Spleen (tissue), 11 donors: ENCODE results near the gene GBP5. TPM values are rescaled to one million over a fixed set of nuclear protein-coding genes. Genes with fewer than 3 reads are reported as not detected.

ENCODE experiments used
- DNase-seq: peaks from one replicate; pipeline ENCODE4 v3.0.0-alpha.2; 2020
- H3K27ac ChIP-seq, 8 donors: fragments of 200-600 bp; sonication (generic) in 7 of 8; 1 replicate in 4 of 8; 2 replicates in 4 of 8; pipeline versions ENCODE4 v1.5.0 to v1.8.0; 2016 to 2021; ENCODE audit warnings: inconsistent platforms in 4 of 8, mild to moderate bottlenecking in 4 of 8, moderate library complexity in 1 of 8
- H3K27me3 ChIP-seq, 7 donors: fragments of 200-600 bp; sonication (generic) in 6 of 7; replicated peaks in 1 of 7; 1 replicate in 4 of 7; 2 replicates in 3 of 7; pipeline versions ENCODE4 v1.5.0 to v1.8.0; 2016 to 2021; ENCODE audit warnings: inconsistent platforms in 3 of 7, mild to moderate bottlenecking in 1 of 7
- H3K36me3 ChIP-seq, 6 donors: fragments of 200-600 bp; sonication (generic) in 5 of 6; 1 replicate in 4 of 6; 2 replicates in 2 of 6; pipeline versions ENCODE4 v1.5.0 to v1.8.0; 2016 to 2021; ENCODE audit warnings: inconsistent platforms in 2 of 6
- H3K4me1 ChIP-seq, 6 donors: fragments of 200-600 bp; sonication (generic) in 5 of 6; 1 replicate in 3 of 6; 2 replicates in 3 of 6; pipeline versions ENCODE4 v1.5.0 to v1.8.0; 2016 to 2021; ENCODE audit warnings: inconsistent platforms in 3 of 6
- H3K4me3 ChIP-seq, 8 donors: fragments of 200-600 bp; sonication (generic) in 7 of 8; 1 replicate in 4 of 8; 2 replicates in 4 of 8; pipeline versions ENCODE4 v1.5.0 to v1.8.0; 2016 to 2021; ENCODE audit warnings: inconsistent platforms in 4 of 8, mild to moderate bottlenecking in 4 of 8, moderate library complexity in 2 of 8
- H3K9me3 ChIP-seq, 8 donors: fragments of 200-600 bp; sonication (generic) in 7 of 8; 1 replicate in 4 of 8; 2 replicates in 4 of 8; pipeline versions ENCODE4 v1.5.0 to v1.8.0; 2016 to 2021; ENCODE audit warnings: inconsistent platforms in 4 of 8
- POLR2A ChIP-seq, 3 donors: fragments of 450-650 bp; IDR thresholded peaks; one replicate each; pipeline ENCODE4 v1.5.1; 2017; ENCODE audit warnings: antibody characterized with exemption in 3 of 3, mild to moderate bottlenecking in 1 of 3
- POLR2AphosphoS5 ChIP-seq, 3 donors: sonication (generic); formaldehyde crosslinking; IDR thresholded peaks; one replicate each; pipeline ENCODE4 v1.5.1; 2017; ENCODE audit warnings: antibody characterized with exemption in 3 of 3
- WGBS, 5 donors: extraction: QIAGEN DNeasy Blood & Tissue Kit in 3 of 5; methylation state at CpG; one replicate each; pipeline versions ENCODE4 v1.1.5 to v1.1.7; 2013 to 2018; 5-methylcytosine and 5-hydroxymethylcytosine counted together
- intact Hi-C: fragments of 100-400 bp; cut with DNase I; formaldehyde crosslinking; loops from one replicate; pipeline ENCODE4 v1.15.0; 2023; ENCODE audit warnings: low total_unique reads
- polyA plus RNA-seq, 3 donors: library from polyadenylated mRNA; stranded (reverse); fragments of 200-250 nt; gene quantifications; one replicate each; pipeline ENCODE4 v1.2.1, GENCODE V29; 2013
- total RNA-seq, 7 donors: library from RNA; depleted of rRNA in 3 of 7; stranded (reverse); fragments of >200 nt in 3 of 7; fragmentation: NEBNext Ultra II Directional in 4 of 7; extraction: Animal tissue kit (Norgen Biotek cat#: 25700) in 4 of 7; gene quantifications; one replicate each; pipeline versions ENCODE4 v1.1.0 to v1.2.1, GENCODE V29; 2016 to 2021
- TF ChIP-seq, protein P1 (sequence below), 11 experiments: fragments of 200-600 bp in 7 of 11; fragments of 450-650 bp in 4 of 11; sonication (generic) in 4 of 11; IDR thresholded peaks in 8 of 11; conservative IDR thresholded peaks in 3 of 11; 1 replicate in 7 of 11; 2 replicates in 4 of 11; pipeline versions ENCODE4 v1.4.0 to v1.8.0; 2016 to 2021; ENCODE audit warnings: antibody characterized with exemption in 11 of 11, inconsistent platforms in 4 of 11, mild to moderate bottlenecking in 1 of 11
- donor health status: healthy with polysubstance abuse.
- donor health status: DM: no; HTN: no; CAD: no; lungs with moderate emphysema.
- donor health status: DM: no; HTN: no; CAD: no.
- donor health status: Bipolar disorder and iron deficiency.
- donor health status: healthy.
- donor health status: DM: no; HTN: no; CAD: no.
- donor health status: DM: yes; HTN: yes; CAD: no.

GBP5 gene
- total and polyA plus RNA-seq, 10 donors, result 11.3 to 94.5 (median 50.6) TPM

DNA sequence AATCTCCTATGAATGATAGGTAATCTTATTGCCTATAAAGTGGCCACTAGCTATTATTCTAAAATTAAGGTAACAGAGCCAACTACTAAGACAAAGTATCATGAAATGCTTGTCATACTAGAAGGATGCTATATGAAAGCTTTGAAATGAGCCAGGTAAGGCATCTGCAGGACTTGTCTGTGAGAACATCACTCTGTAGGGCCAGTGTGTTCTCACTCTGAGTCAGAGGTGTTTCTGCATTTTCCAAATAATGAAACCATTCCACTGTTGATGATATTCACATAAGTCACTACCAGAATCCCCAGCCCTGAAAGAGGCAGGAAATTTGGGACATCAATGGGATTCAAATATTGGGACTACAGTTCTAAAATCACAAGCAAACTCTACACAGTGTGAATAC, 25.8 kb upstream of the GBP5 start:
- Histone ChIP-seq H3K36me3 (no peaks in the 10 kb centered on the region), H3K4me1 (peaks cover 0 to 29% (median 9%) of the 10 kb centered on the region in 6 donors), H3K27me3 (no peaks in the 10 kb centered on the region), H3K4me3 (no peak overlapping the region), H3K9me3 (peaks cover 0 to 19% (median 4%) of the 10 kb centered on the region in 8 donors), H3K27ac (no peak overlapping the region)
- TF ChIP-seq, protein P1, sequence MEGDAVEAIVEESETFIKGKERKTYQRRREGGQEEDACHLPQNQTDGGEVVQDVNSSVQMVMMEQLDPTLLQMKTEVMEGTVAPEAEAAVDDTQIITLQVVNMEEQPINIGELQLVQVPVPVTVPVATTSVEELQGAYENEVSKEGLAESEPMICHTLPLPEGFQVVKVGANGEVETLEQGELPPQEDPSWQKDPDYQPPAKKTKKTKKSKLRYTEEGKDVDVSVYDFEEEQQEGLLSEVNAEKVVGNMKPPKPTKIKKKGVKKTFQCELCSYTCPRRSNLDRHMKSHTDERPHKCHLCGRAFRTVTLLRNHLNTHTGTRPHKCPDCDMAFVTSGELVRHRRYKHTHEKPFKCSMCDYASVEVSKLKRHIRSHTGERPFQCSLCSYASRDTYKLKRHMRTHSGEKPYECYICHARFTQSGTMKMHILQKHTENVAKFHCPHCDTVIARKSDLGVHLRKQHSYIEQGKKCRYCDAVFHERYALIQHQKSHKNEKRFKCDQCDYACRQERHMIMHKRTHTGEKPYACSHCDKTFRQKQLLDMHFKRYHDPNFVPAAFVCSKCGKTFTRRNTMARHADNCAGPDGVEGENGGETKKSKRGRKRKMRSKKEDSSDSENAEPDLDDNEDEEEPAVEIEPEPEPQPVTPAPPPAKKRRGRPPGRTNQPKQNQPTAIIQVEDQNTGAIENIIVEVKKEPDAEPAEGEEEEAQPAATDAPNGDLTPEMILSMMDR (IDR thresholded peaks at IDR 0.05 in 8 of 11, conservative IDR thresholded peaks at IDR 0.05 in 3 of 11), result no peak
- TF ChIP-seq POLR2AphosphoS5 (IDR thresholded peaks at IDR 0.05) (no peak), POLR2A (IDR thresholded peaks at IDR 0.05) (no peak)
- DNase-seq, result no peak
- intact Hi-C loops, result no loop called here

DNA sequence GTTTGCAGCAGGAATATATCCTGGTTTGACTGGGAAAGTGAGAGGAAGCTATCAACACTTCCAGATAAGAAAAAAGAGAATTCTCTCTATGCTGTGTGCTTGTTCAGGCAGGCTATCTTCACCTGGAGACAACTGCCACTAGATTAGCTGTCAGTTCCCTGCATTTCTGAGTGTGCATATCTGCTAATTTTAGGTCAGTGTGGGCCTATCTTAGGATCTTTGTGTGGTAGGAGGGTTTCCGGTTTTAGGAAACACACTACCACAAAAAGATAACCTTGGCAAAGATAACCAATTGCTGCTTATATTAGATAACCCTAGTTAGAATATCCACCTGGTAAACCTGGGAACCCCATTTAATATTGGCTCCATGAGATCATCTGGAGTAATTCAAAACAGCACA, 22.5 kb upstream of the GBP5 start:
- Histone ChIP-seq H3K4me3 (no peak overlapping the region), H3K27ac (no peak overlapping the region), H3K36me3 (no peaks in the 10 kb centered on the region), H3K27me3 (no peaks in the 10 kb centered on the region), H3K4me1 (peaks cover 0 to 26% (median 9%) of the 10 kb centered on the region in 6 donors), H3K9me3 (peaks cover 0 to 20% (median 14%) of the 10 kb centered on the region in 8 donors)
- no peak for DNase-seq
- WGBS, 5 donors, result 15 to 42% (median 21%) methylated on average over 1 of the region's 1 CpG
- no peak for TF ChIP-seq POLR2A (IDR thresholded peaks at IDR 0.05)
- TF ChIP-seq, protein P1 (IDR thresholded peaks at IDR 0.05 in 8 of 11, conservative IDR thresholded peaks at IDR 0.05 in 3 of 11), result no peak
- no peak for TF ChIP-seq POLR2AphosphoS5 (IDR thresholded peaks at IDR 0.05)
- intact Hi-C loops, result no loop called here

GRCh38 chr1:89291276-89291675, 18.6 kb upstream of the GBP5 start:
- TF ChIP-seq POLR2AphosphoS5 (IDR thresholded peaks at IDR 0.05) (no peak), POLR2A (IDR thresholded peaks at IDR 0.05) (no peak)
- TF ChIP-seq, protein P1 (IDR thresholded peaks at IDR 0.05 in 8 of 11, conservative IDR thresholded peaks at IDR 0.05 in 3 of 11), result no peak
- no peaks in the 10 kb centered on the region for H3K36me3 ChIP-seq
- H3K4me1 ChIP-seq, result peaks cover 12 to 40% (median 22%) of the 10 kb centered on the region in 6 donors
- H3K4me3 ChIP-seq, result no peak overlapping the region
- H3K27me3 ChIP-seq, result no peaks in the 10 kb centered on the region
- H3K9me3 ChIP-seq, result peaks cover 0 to 20% (median 14%) of the 10 kb centered on the region in 8 donors
- WGBS, 5 donors, result 90 to 97% (median 94%) methylated on average over 2 of the region's 2 CpGs
- H3K27ac ChIP-seq, result no peak overlapping the region
- intact Hi-C loops, result no loop called here
- DNase-seq, result no peak

DNA sequence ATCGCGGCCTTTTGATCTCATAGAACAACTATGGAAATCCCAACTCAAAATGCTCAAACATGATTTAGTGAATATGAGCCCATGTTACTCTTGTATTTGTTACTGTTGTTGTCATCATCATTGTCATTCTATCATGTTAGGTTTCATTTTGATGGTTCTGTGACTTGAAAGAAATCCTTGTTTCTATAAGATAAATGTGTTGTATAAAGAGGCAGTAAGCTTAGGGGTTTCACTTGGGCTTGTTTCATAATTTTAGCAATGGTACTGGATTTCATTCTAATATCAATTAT, 15.3 kb upstream of the GBP5 start:
- Histone ChIP-seq H3K9me3 (peaks cover 0 to 9% (median 5%) of the 10 kb centered on the region in 8 donors), H3K4me3 (no peak overlapping the region), H3K4me1 (peaks cover 14 to 37% (median 25%) of the 10 kb centered on the region in 6 donors), H3K36me3 (no peaks in the 10 kb centered on the region), H3K27me3 (no peaks in the 10 kb centered on the region), H3K27ac (peak overlapping the region in 5 of 8 donors; percentile 71 to 88 (median 85))
- TF ChIP-seq POLR2AphosphoS5 (IDR thresholded peaks at IDR 0.05), result no peak
- TF ChIP-seq POLR2A (IDR thresholded peaks at IDR 0.05), result no peak
- TF ChIP-seq, protein P1 (IDR thresholded peaks at IDR 0.05 in 8 of 11, conservative IDR thresholded peaks at IDR 0.05 in 3 of 11), result no peak
- intact Hi-C loops, result no loop called here
- no peak for DNase-seq
- WGBS, 5 donors, result 85 to 98% (median 93%) methylated on average over 2 of the region's 2 CpGs
